ENCODE measurements around the gene ZNF511.

Gene ZNF511

GRCh38 chr10:133293810-133294119 is 14.9 kb upstream of the ZNF511 start:
- no peak for FAIRE-seq

- no peak for FAIRE-seq
Measured at GRCh38 chr10:133294189-133294588, 14.5 kb upstream of the ZNF511 start.

- no peak for FAIRE-seq
Measured at GRCh38 chr10:133295426-133296320, 13.0 kb upstream of the ZNF511 start.

- FAIRE-seq = no peak
Measured at GRCh38 chr10:133297504-133297903, 11.2 kb upstream of the ZNF511 start.

- FAIRE-seq = no peak
Measured at GRCh38 chr10:133298466-133298865, 10.2 kb upstream of the ZNF511 start.

- FAIRE-seq = no peak
Measured at GRCh38 chr10:133299224-133299623, 9.5 kb upstream of the ZNF511 start.

- no peak for FAIRE-seq
Measured at GRCh38 chr10:133299738-133300137, 9.0 kb upstream of the ZNF511 start.

- FAIRE-seq = no peak
Measured at GRCh38 chr10:133302230-133302629, 6.5 kb upstream of the ZNF511 start.

GRCh38 chr10:133303206-133303605 is 5.5 kb upstream of the ZNF511 start:
- FAIRE-seq = no peak

GRCh38 chr10:133306097-133306476 is 2.6 kb upstream of the ZNF511 start:
- no peak for FAIRE-seq

- FAIRE-seq = no peak
Measured at GRCh38 chr10:133306941-133307379, 1.8 kb upstream of the ZNF511 start.

- no peak for FAIRE-seq
Measured at GRCh38 chr10:133307776-133308420, 816 bp upstream of the ZNF511 start.

- FAIRE-seq = no peak
Measured at GRCh38 chr10:133309100-133309719, 496 bp downstream of the ZNF511 start.

GRCh38 chr10:133309720-133310398 is 1.1 kb downstream of the ZNF511 start:
- no peak for FAIRE-seq

- no peak for FAIRE-seq
Measured at GRCh38 chr10:133310399-133310755, 1.7 kb downstream of the ZNF511 start.

- no peak for FAIRE-seq
Measured at GRCh38 chr10:133310789-133311188, 2.1 kb downstream of the ZNF511 start.

GRCh38 chr10:133311570-133311969 is 2.9 kb downstream of the ZNF511 start:
- no peak for FAIRE-seq

- FAIRE-seq = no peak
Measured at GRCh38 chr10:133312016-133312768, 3.5 kb downstream of the ZNF511 start.

- FAIRE-seq = no peak
Measured at GRCh38 chr10:133312769-133313145, 4.0 kb downstream of the ZNF511 start.

- no peak for FAIRE-seq
Measured at GRCh38 chr10:133313192-133313591, 4.5 kb downstream of the ZNF511 start.

GRCh38 chr10:133314911-133315310 is 6.2 kb downstream of the ZNF511 start:
- FAIRE-seq = no peak

- no peak for FAIRE-seq
Measured at GRCh38 chr10:133315847-133316246, 7.1 kb downstream of the ZNF511 start.

- FAIRE-seq = no peak
Measured at GRCh38 chr10:133316266-133316665, 7.6 kb downstream of the ZNF511 start.

Data from TTC549 (cell line).